ENCODE results near the gene SELENOM. TPM values are rescaled to one million over a fixed set of nuclear protein-coding genes. Genes with fewer than 3 reads are reported as not detected.

SELENOM gene
- total RNA-seq, 1 experiment from 2014 or later = 3.2 TPM

DNA sequence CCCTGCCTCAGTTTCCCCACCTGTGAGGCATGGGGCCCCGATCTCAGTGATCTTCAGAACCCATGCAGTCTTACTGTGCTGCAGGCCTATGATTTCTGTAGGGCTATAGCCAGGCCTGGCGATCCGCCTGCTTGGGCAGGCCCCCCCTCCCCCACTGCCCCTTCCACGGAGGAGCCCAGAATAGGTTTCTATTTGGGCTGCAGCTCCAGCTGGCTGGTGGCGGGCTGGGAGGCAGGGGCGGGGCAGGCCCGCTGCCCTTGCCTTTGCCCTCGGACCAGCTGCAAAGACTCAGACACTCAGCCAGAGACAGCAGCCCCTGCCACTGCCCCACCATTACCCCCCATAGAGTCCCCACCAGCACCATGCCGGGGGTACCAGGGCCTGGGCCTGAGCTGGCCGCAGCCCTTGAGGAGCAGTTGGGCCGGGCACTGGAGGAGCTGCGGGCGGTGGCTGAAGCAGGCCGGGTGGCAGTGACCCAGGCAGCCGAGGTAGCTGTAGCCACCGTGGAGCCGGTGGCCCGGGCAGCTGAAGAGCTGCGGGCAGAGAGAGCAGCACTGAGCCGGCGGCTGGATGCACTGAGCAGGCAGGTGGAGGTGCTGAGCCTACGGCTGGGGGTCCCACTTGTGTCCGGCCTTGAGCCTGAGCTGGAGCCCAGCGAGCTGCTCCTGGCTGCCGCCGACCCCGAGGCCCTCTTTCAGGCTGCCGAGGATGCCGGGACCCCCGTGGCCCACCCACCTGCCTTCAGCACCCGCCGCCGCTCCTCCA is 14.1 kb downstream of the SELENOM start:
- Histone ChIP-seq H3K9me3 (ENCODE audit: low read depth, low read length, poor library complexity, severe bottlenecking) (no peaks in the 10 kb centered on the region), H3K27ac (ENCODE audit: low read depth, low read length, poor library complexity, severe bottlenecking) (no peak overlapping the region), H3K4me3 (ENCODE audit: low read depth, low read length, poor library complexity, severe bottlenecking) (no peak overlapping the region), H3K36me3 (ENCODE audit: insufficient read depth, low read length, poor library complexity, severe bottlenecking) (peaks cover 6% of the 10 kb centered on the region), H3K4me1 (ENCODE audit: insufficient read depth, low read length, poor library complexity, severe bottlenecking) (no peaks in the 10 kb centered on the region), H3K27me3 (replicated peaks; ENCODE audit: insufficient read depth, low read depth, low read length, poor library complexity) (no peaks in the 10 kb centered on the region)
- ChIA-PET POLR2A (ENCODE audit: low non-redundant PET) (no interaction called here), CTCF (no interaction called here)
- TF ChIP-seq CTCF (conservative IDR thresholded peaks at IDR 0.05; ENCODE audit: low read depth, low read length) (no peak), EZH2 (IDR thresholded peaks at IDR 0.05; ENCODE audit: borderline replicate concordance, low read depth, low read length, poor library complexity, severe bottlenecking) (no peak)
- BruUV-seq (replicated peaks) = no TSS peak
- no peak for DNase-seq (ENCODE audit: low spot score)
- intact Hi-C loops (cut with micrococcal nuclease; ENCODE audit: unreplicated experiment) = no loop called here

- Histone ChIP-seq H3K4me3 (ENCODE audit: low read depth, low read length, poor library complexity, severe bottlenecking) (no peak overlapping the region), H3K4me1 (ENCODE audit: insufficient read depth, low read length, poor library complexity, severe bottlenecking) (no peaks in the 10 kb centered on the region), H3K36me3 (ENCODE audit: insufficient read depth, low read length, poor library complexity, severe bottlenecking) (peaks cover 6% of the 10 kb centered on the region), H3K27me3 (replicated peaks; ENCODE audit: insufficient read depth, low read depth, low read length, poor library complexity) (no peaks in the 10 kb centered on the region), H3K9me3 (ENCODE audit: low read depth, low read length, poor library complexity, severe bottlenecking) (no peaks in the 10 kb centered on the region), H3K27ac (ENCODE audit: low read depth, low read length, poor library complexity, severe bottlenecking) (no peak overlapping the region)
- ChIA-PET POLR2A (ENCODE audit: low non-redundant PET) (interaction anchor here (0.6 kb wide), 1 partner anchor 132 kb away, joined by 3 read pairs; no protein-coding TSS in a partner anchor), CTCF (no interaction called here)
- DNase-seq (ENCODE audit: low spot score) = no peak
- TF ChIP-seq EZH2 (IDR thresholded peaks at IDR 0.05; ENCODE audit: borderline replicate concordance, low read depth, low read length, poor library complexity, severe bottlenecking) (no peak), CTCF (conservative IDR thresholded peaks at IDR 0.05; ENCODE audit: low read depth, low read length) (no peak)
- intact Hi-C loops (cut with micrococcal nuclease; ENCODE audit: unreplicated experiment) = no loop called here
- BruUV-seq (replicated peaks) = no TSS peak
Observed at GRCh38 chr22:31092161-31092560, 15.2 kb downstream of the SELENOM start.

DNA sequence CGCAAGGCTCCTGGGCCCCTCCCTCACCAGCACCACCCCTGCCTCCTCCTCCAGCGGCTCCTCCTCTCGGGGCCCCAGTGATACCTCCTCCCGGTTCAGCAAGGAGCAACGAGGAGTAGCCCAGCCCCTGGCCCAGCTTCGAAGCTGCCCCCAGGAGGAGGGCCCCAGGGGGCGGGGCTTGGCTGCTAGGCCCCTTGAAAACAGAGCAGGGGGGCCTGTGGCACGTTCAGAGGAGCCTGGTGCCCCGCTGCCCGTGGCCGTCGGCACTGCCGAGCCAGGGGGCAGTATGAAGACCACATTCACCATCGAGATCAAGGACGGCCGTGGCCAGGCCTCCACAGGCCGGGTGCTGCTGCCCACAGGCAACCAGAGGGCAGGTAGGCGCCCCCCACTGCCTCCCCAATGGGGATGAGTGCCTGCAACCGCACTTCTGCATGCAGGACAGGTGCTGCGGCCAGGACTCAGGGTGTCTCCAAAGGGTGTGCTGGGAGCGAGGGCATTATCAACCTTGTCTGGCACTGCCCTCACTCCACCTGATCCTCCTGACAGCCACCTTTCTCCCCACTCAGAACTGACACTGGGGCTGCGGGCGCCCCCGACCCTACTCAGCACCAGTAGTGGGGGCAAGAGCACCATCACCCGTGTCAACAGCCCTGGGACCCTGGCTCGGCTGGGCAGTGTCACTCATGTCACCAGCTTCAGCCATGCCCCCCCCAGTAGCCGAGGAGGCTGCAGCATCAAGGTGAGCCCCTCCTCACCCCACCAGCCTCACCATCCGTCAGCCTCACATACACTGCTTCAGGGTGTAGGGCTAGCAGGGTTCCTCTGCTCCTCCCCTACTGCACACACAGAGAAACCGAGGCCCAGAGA is 16.0 kb downstream of the SELENOM start:
- TF ChIP-seq EZH2 (IDR thresholded peaks at IDR 0.05; ENCODE audit: borderline replicate concordance, low read depth, low read length, poor library complexity, severe bottlenecking) = no peak
- no peak for TF ChIP-seq CTCF (conservative IDR thresholded peaks at IDR 0.05; ENCODE audit: low read depth, low read length)
- BruUV-seq (replicated peaks) = no TSS peak
- ChIA-PET POLR2A (ENCODE audit: low non-redundant PET) (interaction anchor here (0.6 kb wide), 1 partner anchor 133 kb away, joined by 3 read pairs; no protein-coding TSS in a partner anchor), CTCF (no interaction called here)
- intact Hi-C loops (cut with micrococcal nuclease; ENCODE audit: unreplicated experiment) = no loop called here
- H3K4me3 ChIP-seq (ENCODE audit: low read depth, low read length, poor library complexity, severe bottlenecking) = no peak overlapping the region
- H3K4me1 ChIP-seq (ENCODE audit: insufficient read depth, low read length, poor library complexity, severe bottlenecking) = no peaks in the 10 kb centered on the region
- no peak for DNase-seq (ENCODE audit: low spot score)
- no peak overlapping the region for H3K27ac ChIP-seq (ENCODE audit: low read depth, low read length, poor library complexity, severe bottlenecking)
- no peaks in the 10 kb centered on the region for H3K9me3 ChIP-seq (ENCODE audit: low read depth, low read length, poor library complexity, severe bottlenecking)
- H3K36me3 ChIP-seq (ENCODE audit: insufficient read depth, low read length, poor library complexity, severe bottlenecking) = peaks cover 3% of the 10 kb centered on the region
- no peaks in the 10 kb centered on the region for H3K27me3 ChIP-seq (replicated peaks; ENCODE audit: insufficient read depth, low read depth, low read length, poor library complexity)

Data from A673 (cell line).